ENCODE results near the gene FAIM2. TPM values are rescaled to one million over a fixed set of nuclear protein-coding genes. Genes with fewer than 3 reads are reported as not detected.

The FAIM2 gene
- polyA plus RNA-seq, 2 of the 4 experiments (the other 2 are of a cell fraction) = 0.23 TPM; not detected in 1

DNA sequence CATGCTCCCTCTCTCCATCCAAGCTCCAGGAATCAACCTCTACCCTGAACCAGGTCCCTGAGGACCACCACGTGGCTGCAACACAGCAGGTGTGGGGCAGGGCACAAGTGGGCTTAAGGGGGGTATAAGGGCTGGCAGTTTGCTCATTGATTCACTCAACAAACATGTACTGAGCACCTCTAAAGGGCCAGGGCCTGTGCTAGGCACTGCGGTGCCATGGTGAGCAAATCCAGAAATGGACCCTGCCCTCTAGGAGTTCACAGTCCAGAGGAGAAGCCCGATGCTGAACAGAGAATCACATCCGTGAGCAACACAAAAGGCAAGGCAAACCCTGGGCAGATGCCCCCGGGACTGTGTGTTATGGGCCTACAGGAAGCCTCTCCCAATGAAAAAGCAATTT, 40.3 kb upstream of the FAIM2 start:
- TF ChIP-seq PHF8 (IDR thresholded peaks at IDR 0.05; ENCODE audit: borderline replicate concordance, low read depth) (no peak), FOXS1 (CRISPR knock-in tag; IDR thresholded peaks at IDR 0.05) (no peak), CBX8 (IDR thresholded peaks at IDR 0.05) (no peak)
- H3K4me3 ChIP-seq = no peak overlapping the region
- no peak overlapping the region for H3K27ac ChIP-seq
- 60% methylated on average over 5 of the region's 5 CpGs for WGBS (ENCODE audit: missing lambda C conversion rate)
- FAIRE-seq = no peak
- no peak for DNase-seq (ENCODE audit: low read depth in 1 of 2, low spot score in 1 of 2)
- H3K4me1 ChIP-seq = 0 out of 3 replicates have a peak, but pooled peaks cover 7% of the 10 kb centered on the region
- H3K4me2 ChIP-seq = no peak overlapping the region
- ChIA-PET CTCF (interaction anchor here (1.5 to 5.4 kb wide), 5 partner anchors 15 to 126 kb away, joined by 5 to 33 read pairs (median 11); no protein-coding TSS in a partner anchor), POLR2A (no interaction called here)
- no peaks in the 10 kb centered on the region for H3K9me3 ChIP-seq
- ATAC-seq = no peak

- ATAC-seq (no peak), FAIRE-seq (no peak), DNase-seq (ENCODE audit: low read depth in 1 of 2, low spot score in 1 of 2) (no peak)
- TF ChIP-seq CBX2 (IDR thresholded peaks at IDR 0.05; ENCODE audit: borderline replicate concordance, low read depth) = no peak
- no peak for TF ChIP-seq HMGXB4 (CRISPR knock-in tag; IDR thresholded peaks at IDR 0.05; ENCODE audit: borderline replicate concordance)
- no peak for TF ChIP-seq MAZ (IDR thresholded peaks at IDR 0.05; ENCODE audit: borderline replicate concordance, low read depth, low read length)
- Histone ChIP-seq H3K4me1 (0 out of 3 replicates have a peak, but pooled peaks cover 7% of the 10 kb centered on the region), H3K27ac (no peak overlapping the region), H3K4me2 (no peak overlapping the region), H3K9me3 (no peaks in the 10 kb centered on the region), H3K4me3 (no peak overlapping the region)
- ChIA-PET POLR2A (no interaction called here), CTCF (interaction anchor here (0.7 to 5.4 kb wide), 7 partner anchors 11 to 127 kb away, joined by 3 to 33 read pairs (median 11); no protein-coding TSS in a partner anchor)
- WGBS (ENCODE audit: missing lambda C conversion rate) = 71% methylated on average over 1 of the region's 1 CpG
Measured at GRCh38 chr12:49943625-49943960, 39.9 kb upstream of the FAIM2 start.

DNA sequence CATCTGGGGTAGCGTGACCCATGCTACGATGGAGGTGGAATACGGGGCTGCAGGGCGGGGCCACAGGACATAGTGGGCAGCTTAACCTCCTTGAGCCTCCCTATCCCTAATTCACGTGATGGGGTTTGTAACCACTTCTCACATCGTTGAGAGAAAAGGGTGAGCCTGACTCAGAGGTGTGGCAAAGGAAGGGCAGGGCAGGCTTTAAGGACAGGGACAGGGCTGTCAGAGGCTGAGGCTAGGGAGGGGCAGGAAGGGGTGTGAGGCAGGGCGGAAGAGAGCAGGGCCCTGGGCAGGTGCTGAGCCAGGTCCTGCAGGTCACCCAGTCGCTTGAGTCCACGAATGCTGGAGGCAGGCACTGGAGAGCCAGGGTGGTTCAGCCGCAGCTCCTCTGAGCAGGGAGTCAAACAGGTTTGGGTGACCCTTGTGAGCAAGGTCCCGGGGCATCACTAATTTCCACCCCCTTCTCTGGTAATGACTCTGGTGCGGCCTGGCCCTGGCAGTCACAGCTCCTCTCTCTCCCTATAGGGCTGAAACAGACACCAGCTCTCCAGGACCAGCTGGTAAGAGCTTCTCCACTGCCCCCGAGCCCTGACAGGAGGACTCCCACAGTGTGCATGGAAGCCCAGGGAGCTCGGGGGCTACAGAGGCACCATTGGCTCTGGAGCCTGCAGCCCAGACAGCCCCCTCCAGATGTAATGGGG, 39.4 kb upstream of the FAIM2 start:
- no peak for DNase-seq (ENCODE audit: low read depth in 1 of 2, low spot score in 1 of 2)
- no peak for FAIRE-seq
- 78% methylated on average over 13 of the region's 14 CpGs for WGBS (ENCODE audit: missing lambda C conversion rate)
- no peaks in the 10 kb centered on the region for H3K9me3 ChIP-seq
- no peak for TF ChIP-seq ZNF302 (CRISPR knock-in tag; IDR thresholded peaks at IDR 0.05)
- no peak for TF ChIP-seq ATOH8 (CRISPR knock-in tag; IDR thresholded peaks at IDR 0.05; ENCODE audit: low read depth)
- no peak for TF ChIP-seq RCOR1 (IDR thresholded peaks at IDR 0.05; ENCODE audit: low read depth, low read length)
- TF ChIP-seq NPAS2 (CRISPR knock-in tag; IDR thresholded peaks at IDR 0.05; ENCODE audit: borderline replicate concordance) = no peak
- H3K4me3 ChIP-seq = no peak overlapping the region
- no peak overlapping the region for H3K4me2 ChIP-seq
- H3K4me1 ChIP-seq = 0 out of 3 replicates have a peak, but pooled peaks cover 7% of the 10 kb centered on the region
- ChIA-PET POLR2A (no interaction called here), CTCF (interaction anchor here (0.7 to 5.4 kb wide), 8 partner anchors 11 to 181 kb away, joined by 3 to 33 read pairs (median 8); no protein-coding TSS in a partner anchor)
- ATAC-seq = no peak
- H3K27ac ChIP-seq = no peak overlapping the region

- CTCF ChIA-PET = interaction anchor here (0.6 to 5.4 kb wide), 10 partner anchors 10 to 180 kb away, joined by 3 to 33 read pairs (median 5); no protein-coding TSS in a partner anchor
- H3K4me2 ChIP-seq = no peak overlapping the region
Measured at GRCh38 chr12:49942512-49942893, 38.8 kb upstream of the FAIM2 start.

More at GRCh38 chr12:49942512-49942893, 38.8 kb upstream of the FAIM2 start:
- Histone ChIP-seq H3K4me3 (no peak overlapping the region), H3K4me1 (0 out of 3 replicates have a peak, but pooled peaks cover 7% of the 10 kb centered on the region), H3K9me3 (no peaks in the 10 kb centered on the region), H3K27ac (no peak overlapping the region)
- FAIRE-seq = no peak
- 81% methylated on average over 3 of the region's 3 CpGs for WGBS (ENCODE audit: missing lambda C conversion rate)
- TF ChIP-seq ZSCAN20 (CRISPR knock-in tag; IDR thresholded peaks at IDR 0.05) (no peak), TP53 (CRISPR knock-in tag; IDR thresholded peaks at IDR 0.05) (no peak), POLR2A (IDR thresholded peaks at IDR 0.05; ENCODE audit: low read length) (no peak), HEYL (CRISPR knock-in tag; IDR thresholded peaks at IDR 0.05) (no peak), HOXB13 (CRISPR knock-in tag; IDR thresholded peaks at IDR 0.05; ENCODE audit: low read depth) (no peak), EHMT2 (IDR thresholded peaks at IDR 0.05; ENCODE audit: low read depth) (no peak), FOSL2 (IDR thresholded peaks at IDR 0.05) (no peak), FOSL2 (CRISPR knock-in tag; IDR thresholded peaks at IDR 0.05) (no peak), CBX8 (IDR thresholded peaks at IDR 0.05) (no peak), NFE2L2 (conservative IDR thresholded peaks at IDR 0.05; ENCODE audit: low read length) (no peak), CHD4 (IDR thresholded peaks at IDR 0.05; ENCODE audit: borderline replicate concordance) (no peak), NPAS2 (CRISPR knock-in tag; IDR thresholded peaks at IDR 0.05; ENCODE audit: borderline replicate concordance) (no peak), ZNF302 (CRISPR knock-in tag; IDR thresholded peaks at IDR 0.05) (no peak), RNF2 (IDR thresholded peaks at IDR 0.05; ENCODE audit: borderline replicate concordance, low read depth) (no peak)
- no peak for DNase-seq (ENCODE audit: low read depth in 1 of 2, low spot score in 1 of 2)
- no peak for ATAC-seq
- POLR2A ChIA-PET = no interaction called here

Measured in A549 (cell line).